HG03439 (cell line): ENCODE measurements around the gene SLC24A4.

ENCODE experiments used
- ATAC-seq: cut with Tn5 transposase; IDR thresholded peaks from one replicate; pipeline ENCODE4 v1.9.1; 2021; ENCODE audit warnings: mild to moderate bottlenecking, moderate library complexity; ENCODE audit not compliant: unreplicated experiment

The SLC24A4 gene

DNA sequence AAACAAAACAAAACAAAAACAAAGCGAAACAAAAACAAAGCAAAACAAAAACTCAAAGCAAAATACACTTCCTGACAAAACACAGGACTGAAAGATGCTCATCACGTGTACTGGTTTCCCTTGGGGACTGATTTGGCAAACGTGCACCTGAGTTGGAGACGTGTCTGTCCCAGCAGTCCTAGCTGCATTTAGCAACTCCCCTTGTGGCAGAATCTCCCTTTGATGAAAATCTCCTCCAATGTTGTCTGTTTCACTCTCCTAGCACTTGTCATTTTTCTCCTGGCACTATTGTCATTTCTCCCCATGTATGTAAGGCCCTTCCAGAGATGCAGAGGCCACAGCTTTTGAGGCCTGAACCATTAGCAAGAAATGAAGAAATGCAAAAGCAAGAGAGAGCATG, 6.8 kb upstream of the SLC24A4 start:
- no peak for ATAC-seq

DNA sequence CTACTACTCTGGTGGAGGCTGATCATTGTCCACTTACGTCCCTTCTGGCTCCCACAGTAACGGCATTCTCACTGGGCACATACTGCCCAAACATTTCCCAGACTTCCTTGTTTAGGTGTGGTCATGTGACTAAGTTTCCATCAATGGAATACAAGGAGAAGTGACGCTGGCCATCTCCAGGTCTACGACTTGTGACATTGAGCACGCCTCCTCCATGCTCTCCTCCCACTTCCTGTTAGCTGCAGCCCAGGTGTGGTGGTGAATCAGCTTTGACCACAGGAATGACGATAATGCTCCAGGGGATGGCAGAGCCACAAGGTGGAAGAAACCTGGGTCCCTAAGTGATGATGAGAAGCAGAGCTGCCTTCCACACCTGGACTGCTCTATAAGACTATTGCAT, 6.0 kb upstream of the SLC24A4 start:
- no peak for ATAC-seq

DNA sequence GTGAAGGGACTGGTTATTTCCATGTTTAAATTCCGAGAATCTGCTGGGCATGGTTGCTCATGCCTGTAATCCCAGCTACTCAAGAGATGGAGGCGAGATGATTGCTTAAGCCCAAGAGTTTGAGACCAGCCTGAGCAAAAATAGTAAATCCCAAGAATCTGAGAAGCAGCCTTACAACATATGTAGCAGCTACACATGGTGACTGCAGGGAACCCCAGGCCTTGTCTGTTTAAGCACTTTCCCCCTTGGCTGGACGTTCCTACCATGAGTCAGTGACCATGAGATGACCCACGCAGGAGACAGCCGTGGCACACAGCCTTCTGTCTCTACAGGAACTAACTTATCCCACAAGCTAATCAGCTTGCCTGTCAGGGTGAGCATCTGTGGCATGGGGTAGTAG, 5.5 kb upstream of the SLC24A4 start:
- ATAC-seq, result no peak

DNA sequence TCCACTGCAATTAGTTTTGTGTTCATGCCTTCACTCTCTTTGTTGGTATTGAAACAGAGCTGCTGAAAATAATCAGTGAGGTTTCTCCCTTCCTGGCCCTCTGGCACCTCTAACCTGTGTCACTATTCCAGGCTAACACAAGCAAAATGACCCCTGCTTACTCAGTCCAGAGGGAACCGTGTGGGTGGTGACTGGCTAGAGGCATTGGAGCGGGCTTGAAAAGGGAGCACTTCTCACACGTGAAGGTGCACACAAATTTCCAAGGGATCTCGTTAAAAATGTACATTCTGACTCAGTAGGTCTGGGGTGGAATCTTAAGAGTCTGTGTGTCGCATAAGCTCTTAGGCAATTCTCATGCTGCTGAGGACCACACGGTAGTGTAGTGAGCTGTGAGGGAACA, 1.3 kb upstream of the SLC24A4 start:
- ATAC-seq, result no peak

DNA sequence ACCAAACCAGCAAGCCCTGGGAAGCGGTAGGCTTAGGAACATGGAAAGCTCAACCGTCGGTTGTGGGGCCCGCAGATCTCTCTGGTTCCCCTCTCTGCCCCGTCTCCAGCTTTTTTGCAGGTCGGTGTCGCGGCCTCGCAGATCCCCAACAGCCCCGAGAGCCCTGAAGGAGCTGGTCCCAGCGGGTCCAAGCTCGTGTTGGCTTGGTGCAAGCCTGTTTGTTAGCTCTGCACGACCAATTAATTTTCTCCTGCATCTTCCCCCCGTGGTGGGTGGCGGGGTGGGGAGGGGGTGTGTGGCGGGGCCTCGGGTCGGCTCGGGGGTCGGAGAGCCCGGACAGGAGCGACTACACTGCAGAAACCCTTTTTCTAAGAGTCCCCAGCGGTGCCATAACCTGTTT, 449 bp upstream of the SLC24A4 start:
- ATAC-seq, result no peak

DNA sequence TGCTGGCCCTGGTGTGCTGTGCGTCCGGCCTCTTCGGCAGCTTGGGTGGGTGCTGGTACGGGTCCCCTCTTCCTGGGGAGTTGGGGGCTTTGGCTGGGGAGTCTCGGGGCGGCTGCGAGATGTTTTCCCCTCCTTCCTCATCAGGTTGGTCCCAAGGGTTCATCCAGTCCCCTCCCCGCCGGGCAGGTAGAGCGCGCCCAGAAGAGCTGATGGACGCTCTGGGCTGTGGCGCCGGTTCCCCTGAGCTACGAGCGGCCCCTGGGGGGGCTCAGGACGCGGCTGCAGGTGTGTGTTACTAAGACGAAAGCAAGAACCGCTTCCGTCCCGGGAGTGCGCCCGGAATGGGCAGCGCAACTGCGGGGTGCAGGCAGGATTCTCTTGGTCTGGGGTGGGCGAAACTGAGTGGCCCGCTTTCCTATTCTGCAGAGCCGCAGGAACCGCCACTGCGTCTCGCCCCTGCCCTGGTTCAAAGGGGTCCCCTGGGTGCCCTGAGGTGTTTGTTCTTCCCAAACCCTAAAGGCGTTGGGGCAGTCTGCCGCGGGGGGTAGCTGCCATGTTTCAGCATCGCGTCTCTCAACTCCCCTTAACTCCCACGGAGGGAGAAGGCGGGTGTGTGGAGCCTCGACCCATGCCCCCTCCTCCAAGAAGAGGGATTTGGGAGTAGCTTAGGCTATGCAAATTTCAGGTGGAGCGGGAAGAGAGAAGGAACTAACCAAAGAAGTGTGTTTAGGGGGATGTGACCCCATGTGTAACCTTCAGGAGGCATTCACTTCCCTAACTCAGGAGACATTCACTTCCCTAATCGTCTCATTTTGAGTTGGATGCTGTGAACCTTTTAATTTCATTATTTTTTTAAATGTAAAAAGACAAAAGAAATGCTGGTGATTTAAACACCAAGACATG, 1.2 kb downstream of the SLC24A4 start:
- no peak for ATAC-seq

DNA sequence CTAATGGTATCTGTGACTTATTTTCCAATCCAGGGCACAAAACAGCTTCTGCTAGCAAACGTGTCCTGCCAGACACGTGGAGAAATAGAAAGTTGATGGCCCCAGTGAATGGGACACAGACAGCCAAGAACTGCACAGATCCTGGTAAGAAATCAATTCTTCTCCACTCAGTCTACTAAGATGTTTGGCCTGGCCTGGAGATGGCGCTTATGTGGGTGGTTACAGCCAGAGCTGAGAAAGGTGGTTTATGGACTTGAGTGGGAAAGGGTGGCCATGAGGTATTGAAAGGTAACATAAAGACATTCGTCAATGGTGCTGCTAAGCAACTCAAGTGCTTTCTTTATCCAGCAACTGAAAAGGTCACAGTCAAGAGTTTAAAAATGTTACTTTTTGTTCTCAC, 2.9 kb downstream of the SLC24A4 start:
- ATAC-seq, result no peak

DNA sequence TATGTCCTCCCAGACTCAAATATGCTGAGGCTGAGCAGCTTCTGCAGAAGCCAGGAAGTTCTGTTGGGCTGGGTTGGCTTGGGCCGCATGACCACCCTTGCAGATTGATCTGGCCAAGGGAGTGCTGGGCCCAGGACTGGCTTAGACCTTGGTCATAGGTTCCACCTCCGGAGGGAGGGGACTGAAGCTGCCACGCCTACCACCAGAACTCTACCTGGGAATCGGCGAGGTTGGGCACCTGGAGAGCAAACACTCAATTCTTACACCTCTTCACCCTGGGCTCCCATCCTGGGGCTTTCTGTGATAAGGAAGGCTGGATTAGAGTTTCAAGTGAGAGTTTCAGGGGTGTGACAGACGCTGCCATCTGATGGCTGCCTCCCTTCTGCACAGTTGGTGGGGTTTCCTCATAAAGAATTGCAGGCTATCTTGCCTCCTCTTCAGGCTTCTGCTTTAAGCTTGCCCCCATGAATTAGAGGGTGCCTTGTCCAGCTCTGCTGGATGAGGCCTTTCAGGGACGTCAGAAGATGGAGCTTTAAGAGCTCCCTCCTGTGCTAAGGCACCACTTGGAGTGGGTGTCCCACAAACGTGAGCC, 5.8 kb downstream of the SLC24A4 start:
- no peak for ATAC-seq

DNA sequence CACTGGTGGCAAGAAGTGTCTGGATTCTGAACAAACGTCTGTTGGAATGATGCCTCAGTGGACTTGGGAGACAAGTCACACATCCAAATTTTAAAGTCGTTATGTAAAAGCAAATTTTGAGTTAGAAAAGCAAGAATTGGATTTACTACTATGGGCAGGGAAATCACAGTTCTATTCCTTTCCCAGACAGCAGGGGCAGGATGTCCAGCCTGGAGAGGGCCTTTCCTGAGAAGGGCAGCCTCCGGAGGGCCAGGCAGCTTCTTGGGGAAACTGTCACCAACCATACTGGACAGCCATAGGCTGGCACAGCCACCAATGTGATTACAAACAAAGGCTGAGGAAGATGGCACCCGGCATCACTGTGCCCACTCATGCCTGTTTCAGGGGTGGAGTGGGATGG, 11.1 kb downstream of the SLC24A4 start:
- ATAC-seq, result no peak

DNA sequence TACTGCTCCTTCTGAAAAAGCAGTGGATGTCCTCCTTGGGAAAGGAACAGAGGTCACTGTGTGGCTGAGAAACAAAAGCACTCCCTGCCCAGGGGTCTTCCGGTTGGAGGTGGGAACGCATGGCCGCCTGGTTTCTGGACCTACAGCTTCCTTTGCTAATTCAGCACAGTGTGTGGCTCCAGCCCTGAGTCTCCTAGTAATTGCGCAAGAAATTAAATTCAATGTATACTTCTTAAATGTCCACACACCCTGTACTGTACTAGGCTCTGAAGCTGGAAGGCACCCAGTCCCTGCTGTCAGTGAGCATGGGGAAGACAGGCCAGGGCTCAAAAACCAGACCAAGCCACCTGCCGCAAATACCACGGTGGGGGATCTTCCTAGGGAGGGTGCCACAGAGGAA, 13.4 kb downstream of the SLC24A4 start:
- no peak for ATAC-seq

DNA sequence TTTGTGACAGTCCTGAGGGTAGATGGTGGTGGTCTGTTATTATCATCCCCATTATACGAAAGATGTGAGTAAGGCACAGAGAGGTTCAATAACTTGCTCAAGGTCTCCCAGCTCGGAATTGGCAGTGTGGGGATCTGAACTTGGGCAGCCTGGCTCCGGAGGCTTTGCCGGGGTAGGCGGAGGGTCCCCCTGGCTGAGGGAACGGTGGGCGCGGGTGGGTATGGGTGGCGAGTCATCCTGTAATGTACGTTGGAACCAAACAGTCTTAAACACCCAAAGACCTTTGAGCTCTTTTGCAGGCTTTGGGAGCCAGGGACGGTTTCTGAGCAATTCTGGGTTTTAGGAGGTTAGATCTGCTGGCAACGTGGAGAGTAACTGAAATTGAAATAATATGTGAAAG, 16.5 kb downstream of the SLC24A4 start:
- ATAC-seq, result no peak

DNA sequence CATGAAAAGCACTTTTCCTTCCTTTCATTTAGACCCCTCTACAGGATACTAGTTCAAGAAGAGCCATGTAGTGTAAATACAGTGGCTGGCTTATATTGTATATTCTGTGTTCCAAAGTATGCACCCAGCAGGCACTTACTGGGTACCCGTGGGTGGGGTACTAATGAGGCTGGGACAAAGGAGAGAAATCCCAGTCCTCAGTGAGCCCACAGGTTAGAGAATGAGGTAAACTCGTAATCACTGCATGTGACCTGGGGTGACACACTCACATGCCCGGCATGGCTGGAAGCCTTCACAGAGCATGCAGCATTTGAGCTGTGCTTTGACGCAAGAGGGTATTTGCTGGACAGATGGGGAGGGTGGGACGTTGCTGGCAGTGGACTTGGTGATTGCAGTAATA, 17.1 kb downstream of the SLC24A4 start:
- ATAC-seq, result no peak

DNA sequence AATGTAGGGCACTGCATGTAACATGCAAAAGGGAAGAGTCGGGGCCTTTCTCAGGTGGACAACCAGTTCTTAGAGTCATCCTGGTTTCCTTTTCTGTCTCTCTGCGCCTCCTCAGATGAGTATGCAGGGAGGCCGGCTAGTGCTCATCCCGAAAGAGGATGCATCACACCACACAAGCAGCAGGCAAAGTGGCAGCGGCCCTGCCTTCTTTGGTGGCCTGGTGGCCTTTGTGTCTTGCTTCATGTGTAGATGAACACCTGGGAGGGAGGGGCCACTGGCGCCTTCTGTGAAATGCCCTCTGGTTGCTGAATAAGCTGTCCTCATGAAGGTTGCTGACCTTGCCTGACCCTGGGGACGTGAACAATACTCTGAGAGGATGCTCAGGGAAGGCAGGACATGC, 18.0 kb downstream of the SLC24A4 start:
- no peak for ATAC-seq

DNA sequence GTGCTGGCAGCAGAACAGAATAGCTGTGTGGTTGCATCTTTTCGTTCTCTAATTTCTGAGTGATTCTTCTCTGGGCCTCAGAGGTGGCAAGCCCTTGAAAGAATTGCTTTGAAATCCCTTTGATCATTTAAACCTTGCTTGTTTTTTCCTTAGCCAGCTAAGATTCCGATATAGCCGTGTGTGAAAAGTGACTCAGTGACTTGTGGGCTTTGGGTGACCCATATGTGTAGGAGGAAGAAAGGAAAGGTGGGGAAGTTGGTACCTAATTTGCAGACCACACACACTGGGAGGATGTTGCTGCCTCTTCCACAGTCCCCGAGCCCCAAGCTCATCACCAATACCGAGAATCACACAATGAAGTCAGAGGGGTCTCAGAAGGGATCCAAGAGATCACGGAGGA, 18.8 kb downstream of the SLC24A4 start:
- ATAC-seq, result no peak

DNA sequence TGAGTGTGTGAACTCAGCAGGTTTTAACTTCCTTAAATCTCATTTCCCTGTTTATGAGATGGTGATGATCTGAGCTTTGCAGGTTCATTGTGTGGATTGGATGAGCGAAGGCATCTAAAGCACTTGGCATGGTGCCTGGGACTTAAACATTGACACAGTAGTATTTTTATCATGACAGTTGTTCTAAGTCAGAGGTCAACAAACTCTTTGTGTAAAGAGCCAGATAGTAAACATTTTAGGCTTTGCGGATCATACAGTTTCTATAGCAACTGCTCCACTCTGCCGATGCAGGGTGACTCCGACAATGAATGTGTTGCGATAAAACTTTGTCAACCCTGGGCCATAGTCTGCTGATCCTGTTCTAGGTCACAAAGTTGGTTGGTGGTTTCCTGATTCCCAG, 25.2 kb downstream of the SLC24A4 start:
- ATAC-seq, result no peak

DNA sequence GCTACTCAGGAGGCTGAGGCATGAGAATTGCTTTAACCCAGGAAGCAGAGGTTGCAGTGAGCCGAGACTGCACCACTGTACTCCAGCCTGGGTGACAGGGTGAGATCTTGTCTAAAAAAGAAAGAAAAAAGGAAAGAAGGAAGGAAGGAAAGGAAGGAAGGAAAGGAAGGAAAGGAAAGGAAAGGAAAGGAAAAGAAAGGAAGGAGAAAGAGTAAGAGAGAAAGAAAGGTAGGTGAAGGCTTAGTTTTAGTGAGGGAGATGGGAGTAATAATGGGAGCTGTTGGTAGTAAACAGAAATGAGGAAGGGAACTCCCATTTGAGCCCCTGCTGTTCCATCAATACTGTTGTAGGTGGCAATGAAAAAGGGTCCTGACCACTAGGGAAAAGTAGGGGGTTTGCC, 28.8 kb downstream of the SLC24A4 start:
- ATAC-seq, result no peak

DNA sequence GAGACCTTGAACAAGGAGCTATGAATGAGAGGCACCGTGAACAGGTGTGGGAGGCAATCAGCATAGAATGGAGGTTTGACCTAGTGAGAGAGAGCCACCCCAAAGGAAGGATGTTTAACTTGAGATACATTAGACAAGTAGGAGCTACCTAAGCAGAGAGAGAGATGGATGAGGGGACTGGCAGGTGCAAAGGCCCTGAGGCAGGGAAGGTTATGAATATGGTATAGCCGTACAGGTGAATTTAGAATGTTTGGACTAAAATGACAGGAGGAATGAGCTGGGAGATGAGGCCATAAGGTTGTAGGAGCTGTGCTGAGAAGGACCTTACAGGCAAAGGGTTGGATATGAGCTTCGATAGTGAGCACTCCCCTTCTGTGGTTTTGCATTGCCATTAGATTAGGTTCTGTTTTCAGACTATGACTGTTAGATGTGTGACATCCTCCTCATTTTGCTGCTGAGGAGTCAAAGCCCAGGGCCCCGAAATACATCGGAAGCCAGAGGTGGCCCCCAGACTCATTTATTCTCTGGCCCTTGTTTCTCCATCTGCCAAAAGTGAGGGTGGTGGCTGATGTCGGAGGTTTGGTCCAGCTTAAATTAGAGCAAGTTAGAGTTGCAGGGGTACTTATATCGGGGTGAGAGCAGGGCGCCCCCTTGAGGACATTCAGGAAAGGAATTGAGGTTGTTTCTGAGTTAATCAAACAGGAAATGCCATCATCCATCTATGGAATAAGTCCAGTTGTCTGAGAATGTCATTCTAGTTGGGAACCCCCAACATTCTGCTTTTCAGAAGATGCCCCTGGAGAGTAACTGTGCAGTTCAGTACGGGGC, 29.4 kb downstream of the SLC24A4 start:
- no peak for ATAC-seq

DNA sequence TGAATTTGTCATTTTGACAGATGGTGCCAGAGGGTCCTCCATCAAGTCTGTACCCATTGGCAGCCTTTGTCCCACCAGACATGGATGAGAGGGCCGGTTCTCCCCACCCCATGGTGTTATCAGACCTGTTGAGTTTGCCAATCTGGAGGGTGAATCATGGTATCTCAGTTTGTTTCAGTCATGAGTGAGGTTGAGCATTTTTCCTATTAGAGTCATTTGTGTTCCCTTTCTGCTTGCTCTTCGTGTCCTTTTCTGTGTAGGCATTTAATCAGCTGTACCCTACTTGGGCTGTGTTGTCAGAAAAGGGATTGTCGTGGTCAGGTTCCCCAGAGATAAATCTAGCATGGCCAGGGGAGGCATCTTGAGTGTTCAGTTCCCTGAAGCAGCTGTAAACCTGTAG, 30.5 kb downstream of the SLC24A4 start:
- ATAC-seq, result no peak

DNA sequence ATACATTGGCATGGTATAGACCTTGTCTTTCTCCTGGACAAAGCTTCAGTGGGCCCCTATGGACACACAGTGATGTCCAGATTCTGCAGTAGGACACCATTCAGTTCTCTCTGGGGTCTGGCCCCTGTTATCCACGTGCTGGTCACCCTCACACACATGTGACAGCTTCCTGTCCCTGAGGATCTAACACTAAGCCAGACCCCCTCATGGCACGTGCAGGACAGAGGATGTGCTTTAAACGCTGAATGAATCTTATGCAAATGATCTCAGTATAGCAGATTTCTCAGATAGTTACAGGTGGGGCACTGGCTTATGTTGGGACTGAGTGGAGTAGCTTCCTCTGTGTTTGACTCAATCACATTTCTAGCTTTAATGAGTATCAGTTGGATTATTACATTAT, 33.7 kb downstream of the SLC24A4 start:
- no peak for ATAC-seq

DNA sequence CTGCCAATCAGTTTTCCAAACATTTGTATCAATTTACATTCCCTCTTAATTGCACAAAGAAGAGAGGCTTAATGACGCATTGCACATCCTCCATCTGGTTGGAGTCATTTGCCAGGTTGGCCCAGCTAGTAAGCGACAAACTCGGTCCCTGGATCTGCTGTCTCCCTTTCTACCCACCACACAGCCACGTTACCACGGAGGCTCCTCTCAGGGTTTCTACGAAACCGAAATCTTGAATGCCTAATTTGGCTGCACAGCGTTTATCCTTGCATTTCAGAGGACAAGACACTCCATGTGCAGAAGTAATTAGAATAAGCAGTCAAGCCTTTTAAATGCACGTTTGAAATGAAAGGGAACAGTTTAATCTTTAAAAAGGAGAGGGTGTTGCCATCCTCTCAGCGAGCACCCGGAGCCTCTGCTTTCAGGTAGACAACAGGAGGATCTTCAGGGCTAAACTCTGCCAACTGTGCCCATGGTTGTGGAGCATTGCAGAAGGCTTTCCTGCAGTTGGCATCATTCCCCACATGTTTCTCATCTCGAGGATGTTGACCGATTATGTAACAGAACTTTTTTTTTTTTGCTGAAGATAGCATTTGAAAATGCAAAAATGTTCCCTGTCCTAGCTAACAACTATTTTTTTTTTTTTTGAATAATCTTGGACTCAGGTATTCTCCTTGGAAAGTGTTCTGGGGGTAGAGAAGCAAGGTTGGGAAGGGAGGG, 37.8 kb downstream of the SLC24A4 start:
- no peak for ATAC-seq

DNA sequence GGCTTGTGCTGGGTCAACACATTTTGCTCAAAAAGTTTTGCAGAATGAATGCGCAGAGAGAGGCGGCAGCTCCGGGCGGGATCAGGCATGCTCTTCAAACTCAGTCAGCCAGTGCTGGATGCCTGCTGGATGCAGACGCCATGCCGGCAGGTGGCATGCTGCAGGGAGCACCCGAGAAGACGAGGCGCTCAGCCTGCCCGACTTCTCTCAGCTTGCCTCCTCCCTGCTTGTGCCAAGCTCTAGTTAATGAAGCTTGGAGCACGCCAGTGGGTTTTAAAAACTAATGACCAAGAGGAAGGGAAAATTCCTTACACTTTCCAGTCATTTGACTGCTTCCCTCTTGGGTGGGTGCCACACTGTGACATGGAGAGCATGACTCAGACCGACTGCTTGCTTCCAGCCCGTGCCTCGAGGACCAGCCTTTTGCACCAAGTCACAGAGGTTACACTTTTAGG, 39.8 kb downstream of the SLC24A4 start:
- ATAC-seq, result no peak
